IMR-90 (cell line): ENCODE results near the gene TMEM86B. TPM values are rescaled to one million over a fixed set of nuclear protein-coding genes. Genes with fewer than 3 reads are reported as not detected.

Source experiments
- ATAC-seq: fragments of 200-7000 bp; cut with Tn5 transposase; 2 replicates; pipeline ENCODE4 v1.9.1; 2020; ENCODE audit warnings: low read depth, mild to moderate bottlenecking, moderate library complexity
- BruUV-seq: library from RNA; stranded (reverse); fragments of 400-500 nt; replicated peaks from 2 replicates; lab custom pipeline; 2021; lab: Mats Ljungman, UMichigan
- CTCF ChIA-PET: fragments of 300-600 bp; formaldehyde crosslinking; extraction: SDS; loops from one replicate; lab custom pipeline; 2021; ENCODE audit warnings: antibody characterized with exemption; lab: Yijun Ruan, JAX
- POLR2A ChIA-PET: fragments of 300-600 bp; sonication (Branson Sonifier 250); formaldehyde crosslinking; loops from one replicate; lab custom pipeline; 2022; ENCODE audit warnings: antibody characterized with exemption; ENCODE audit not compliant: unreplicated experiment; lab: Charles Lee
- DNase-seq: peaks from one replicate; pipeline ENCODE4 v3.0.0; 2013
- H2AFZ ChIP-seq: replicated peaks from 2 replicates; pipeline ENCODE3; 2013; ENCODE audit warnings: low read length, mild to moderate bottlenecking; ENCODE audit not compliant: poor library complexity
- H2AK5ac ChIP-seq: 2 replicates; pipeline ENCODE4 v1.6.1; 2013; ENCODE audit warnings: low read depth, low read length, inconsistent platforms
- H2AK9ac ChIP-seq: replicated peaks from 2 replicates; pipeline ENCODE3; 2013; ENCODE audit warnings: mild to moderate bottlenecking, low read depth, low read length, moderate library complexity; ENCODE audit not compliant: poor library complexity
- H2BK120ac ChIP-seq: 2 replicates; pipeline ENCODE4 v1.6.1; 2013; ENCODE audit warnings: low read depth, low read length, inconsistent platforms
- H2BK15ac ChIP-seq: 3 replicates; pipeline ENCODE4 v1.6.1; 2013; ENCODE audit warnings: low read depth, low read length, inconsistent platforms
- H2BK20ac ChIP-seq: 2 replicates; pipeline ENCODE4 v1.6.1; 2013; ENCODE audit warnings: low read depth, mild to moderate bottlenecking, inconsistent platforms, low read length, moderate library complexity
- H2BK5ac ChIP-seq: 2 replicates; pipeline ENCODE4 v1.6.1; 2013; ENCODE audit warnings: mild to moderate bottlenecking, low read depth, low read length, inconsistent platforms; ENCODE audit not compliant: poor library complexity, severe bottlenecking
- H3K14ac ChIP-seq: replicated peaks from 2 replicates; pipeline ENCODE4 v1.6.1; 2013; ENCODE audit warnings: low read depth, low read length, inconsistent platforms
- H3K18ac ChIP-seq: 2 replicates; pipeline ENCODE4 v1.6.1; 2013; ENCODE audit warnings: low read depth, low read length, control low read depth
- H3K23ac ChIP-seq: 2 replicates; pipeline ENCODE4 v1.6.1; 2013; ENCODE audit warnings: low read depth, low read length, inconsistent platforms
- H3K27ac ChIP-seq: 2 replicates; pipeline ENCODE4 v1.5.1; 2013; ENCODE audit warnings: mild to moderate bottlenecking, control low read depth, low read length; ENCODE audit not compliant: insufficient read depth
- H3K27me3 ChIP-seq: 2 replicates; pipeline ENCODE4 v1.6.1; 2013; ENCODE audit warnings: low read length; ENCODE audit not compliant: control insufficient read depth, insufficient read depth
- H3K36me3 ChIP-seq: 2 replicates; pipeline ENCODE4 v1.6.1; 2013; ENCODE audit warnings: low read length, mixed read lengths; ENCODE audit not compliant: control insufficient read depth, insufficient read depth
- H3K4ac ChIP-seq: 2 replicates; pipeline ENCODE4 v1.6.1; 2013; ENCODE audit warnings: low read depth, low read length, inconsistent platforms
- H3K4me1 ChIP-seq: 2 replicates; pipeline ENCODE4 v1.6.1; 2013; ENCODE audit warnings: low read length, mixed read lengths; ENCODE audit not compliant: control insufficient read depth, insufficient read depth
- H3K4me2 ChIP-seq: 2 replicates; pipeline ENCODE4 v1.6.1; 2013; ENCODE audit warnings: low read depth, mild to moderate bottlenecking, control low read depth, low read length, moderate library complexity
- H3K4me3 ChIP-seq: 2 replicates; pipeline ENCODE4 v1.5.1; 2013; ENCODE audit warnings: low read depth, mild to moderate bottlenecking, control low read depth, low read length, moderate library complexity; ENCODE audit not compliant: insufficient read depth
- H3K56ac ChIP-seq: 2 replicates; pipeline ENCODE4 v1.6.1; 2013; ENCODE audit warnings: low read length, inconsistent platforms; ENCODE audit not compliant: insufficient read depth; ENCODE audit errors: extremely low read depth
- H3K79me1 ChIP-seq, 2 experiments: 2 replicates each; pipeline ENCODE4 v1.6.1; 2013; ENCODE audit warnings: low read length in 2 of 2, inconsistent platforms in 1 of 2, low read depth in 1 of 2
- H3K9ac ChIP-seq: 2 replicates; pipeline ENCODE4 v1.6.1; 2013; ENCODE audit warnings: low read depth, low read length, control low read depth
- H3K9me1 ChIP-seq: 2 replicates; pipeline ENCODE4 v1.6.1; 2013; ENCODE audit warnings: low read length, inconsistent platforms; ENCODE audit not compliant: insufficient read depth
- H3K9me3 ChIP-seq: 2 replicates; pipeline ENCODE4 v1.6.1; 2013; ENCODE audit warnings: low read length; ENCODE audit not compliant: control insufficient read depth, insufficient read depth
- H4K20me1 ChIP-seq: 2 replicates; pipeline ENCODE4 v1.6.1; 2013; ENCODE audit warnings: low read length, inconsistent platforms; ENCODE audit not compliant: insufficient read depth
- H4K5ac ChIP-seq: 2 replicates; pipeline ENCODE4 v1.6.1; 2013; ENCODE audit warnings: mild to moderate bottlenecking, low read depth, low read length, control low read depth
- H4K8ac ChIP-seq, 2 experiments: 2 replicates each; pipeline ENCODE4 v1.6.1; 2013; ENCODE audit warnings: low read depth in 2 of 2, low read length in 2 of 2, control low read depth in 1 of 2, inconsistent platforms in 1 of 2
- H4K91ac ChIP-seq: 2 replicates; pipeline ENCODE4 v1.6.1; 2013; ENCODE audit warnings: low read depth, low read length, inconsistent platforms; ENCODE audit not compliant: insufficient read depth
- CHD1 ChIP-seq: IDR thresholded peaks from 2 replicates; pipeline ENCODE4 v1.6.1; 2012; ENCODE audit warnings: low read depth, low read length, improper control_type of control experiment
- MAZ ChIP-seq: IDR thresholded peaks from 2 replicates; pipeline ENCODE4 v1.6.1; 2012; ENCODE audit warnings: low read depth, mild to moderate bottlenecking, low read length, improper control_type of control experiment, moderate library complexity, borderline replicate concordance
- POLR2A ChIP-seq: IDR thresholded peaks from 2 replicates; pipeline ENCODE4 v1.6.1; 2012; ENCODE audit warnings: mild to moderate bottlenecking, low read depth, low read length
- RCOR1 ChIP-seq: IDR thresholded peaks from 2 replicates; pipeline ENCODE4 v1.6.1; 2012; ENCODE audit warnings: mild to moderate bottlenecking, low read length, improper control_type of control experiment; ENCODE audit not compliant: insufficient replicate concordance
- WGBS, 2 experiments: methylation state at CpG; one replicate each; pipeline versions ENCODE4 v1.1.5 to v1.1.7; 2013; ENCODE audit warnings: missing lambda C conversion rate in 2 of 2; ENCODE audit not compliant: insufficient read length in 1 of 2; ENCODE audit errors: extremely low coverage in 2 of 2; 5-methylcytosine and 5-hydroxymethylcytosine counted together
- dilution Hi-C: fragments of 300-500 bp; cut with HindIII; formaldehyde crosslinking; loops from one replicate; pipeline ENCODE4 v1.14.3; 2018; ENCODE audit warnings: low sequenced_read_pairs; ENCODE audit not compliant: unreplicated experiment
- in situ Hi-C: fragments of 300-500 bp; cut with MboI; formaldehyde crosslinking; loops from 3 replicates; pipeline ENCODE4 v1.14.3; 2019; ENCODE audit warnings: low sequenced_read_pairs, inconsistent platforms, mixed read lengths
- intact Hi-C: fragments of 100-400 bp; cut with micrococcal nuclease; formaldehyde crosslinking; loops from 2 replicates; pipeline ENCODE4 v1.10.0; 2022
- polyA plus RNA-seq, 3 experiments: library from polyadenylated mRNA; depleted of rRNA; stranded (reverse); fragments of >200 nt; gene quantifications; 2 replicates each; pipeline ENCODE4 v1.2.3, GENCODE V29; 2012; ENCODE audit warnings: low replicate concordance in 1 of 3
- total RNA-seq: library from RNA; depleted of rRNA; stranded (reverse); fragments of >200 nt; gene quantifications from 2 replicates; pipeline ENCODE4 v1.2.3, GENCODE V29; 2012
- TF ChIP-seq, protein P1 (sequence below): conservative IDR thresholded peaks from 2 replicates; pipeline ENCODE4 v1.5.1; 2012; ENCODE audit warnings: mild to moderate bottlenecking, low read depth, low read length, improper control_type of control experiment

The TMEM86B gene
- total and polyA plus RNA-seq, 2 of the 4 experiments (the other 2 are of a cell fraction): 0.18 to 2.4 TPM

- H3K27me3 ChIP-seq: no peaks in the 10 kb centered on the region
- H3K4me1 ChIP-seq: no peaks in the 10 kb centered on the region
- no peak overlapping the region for H3K4me2 ChIP-seq
- H4K5ac ChIP-seq: no peak overlapping the region
- H3K9me1 ChIP-seq: peaks cover 12% of the 10 kb centered on the region; the same call in 1 of the 2 replicates
- no peak overlapping the region for H3K18ac ChIP-seq
- dilution Hi-C loops: no loop called here
- no peak overlapping the region for H3K4ac ChIP-seq
- no peak overlapping the region for H2BK120ac ChIP-seq
- H3K79me1 ChIP-seq: peaks cover 10 to 71% of the 10 kb centered on the region in 2 experiments
- H2BK5ac ChIP-seq: no peak overlapping the region
- no peak overlapping the region for H2AK9ac ChIP-seq
- H2BK15ac ChIP-seq: no peak overlapping the region
- ATAC-seq: no peak
- no peak overlapping the region for H4K91ac ChIP-seq
- H3K36me3 ChIP-seq: peaks cover 49% of the 10 kb centered on the region
- H3K9me3 ChIP-seq: no peaks in the 10 kb centered on the region
- intact Hi-C loops: no loop called here
- WGBS, 2 experiments: 90% methylated on average over 7 of the region's 23 CpGs; no CpG with 5 or more reads in 1 of the 2 experiments
- no peak overlapping the region for H2BK20ac ChIP-seq
- TF ChIP-seq MAZ (no peak), POLR2A (no peak), CHD1 (no peak), RCOR1 (no peak)
- TF ChIP-seq, protein P1, sequence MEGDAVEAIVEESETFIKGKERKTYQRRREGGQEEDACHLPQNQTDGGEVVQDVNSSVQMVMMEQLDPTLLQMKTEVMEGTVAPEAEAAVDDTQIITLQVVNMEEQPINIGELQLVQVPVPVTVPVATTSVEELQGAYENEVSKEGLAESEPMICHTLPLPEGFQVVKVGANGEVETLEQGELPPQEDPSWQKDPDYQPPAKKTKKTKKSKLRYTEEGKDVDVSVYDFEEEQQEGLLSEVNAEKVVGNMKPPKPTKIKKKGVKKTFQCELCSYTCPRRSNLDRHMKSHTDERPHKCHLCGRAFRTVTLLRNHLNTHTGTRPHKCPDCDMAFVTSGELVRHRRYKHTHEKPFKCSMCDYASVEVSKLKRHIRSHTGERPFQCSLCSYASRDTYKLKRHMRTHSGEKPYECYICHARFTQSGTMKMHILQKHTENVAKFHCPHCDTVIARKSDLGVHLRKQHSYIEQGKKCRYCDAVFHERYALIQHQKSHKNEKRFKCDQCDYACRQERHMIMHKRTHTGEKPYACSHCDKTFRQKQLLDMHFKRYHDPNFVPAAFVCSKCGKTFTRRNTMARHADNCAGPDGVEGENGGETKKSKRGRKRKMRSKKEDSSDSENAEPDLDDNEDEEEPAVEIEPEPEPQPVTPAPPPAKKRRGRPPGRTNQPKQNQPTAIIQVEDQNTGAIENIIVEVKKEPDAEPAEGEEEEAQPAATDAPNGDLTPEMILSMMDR: no peak
- in situ Hi-C loops: no loop called here
- H4K20me1 ChIP-seq: peaks cover 43% of the 10 kb centered on the region
- H3K9ac ChIP-seq: no peak overlapping the region
- no peak overlapping the region for H4K8ac ChIP-seq
- no peak overlapping the region for H3K27ac ChIP-seq
- H3K56ac ChIP-seq: no peak overlapping the region
- no TSS peak for BruUV-seq
- no peak overlapping the region for H3K14ac ChIP-seq
- H2AFZ ChIP-seq: no peak overlapping the region
- POLR2A ChIA-PET: no interaction called here
- CTCF ChIA-PET: no interaction called here
- no peak for DNase-seq
- no peak overlapping the region for H2AK5ac ChIP-seq
- H3K23ac ChIP-seq: no peak overlapping the region
- no peak overlapping the region for H3K4me3 ChIP-seq
Observed at GRCh38 chr19:55245236-55245904, 16.8 kb upstream of the TMEM86B start.
